Stimulated activated CD8-positive, alpha-beta memory T cell treated with anti-CD3 and anti-CD28 coated beads, Interleukin-7, amount 100 ng/mL, for 48 hours (primary cell): ENCODE results near the gene NPB.

Source experiments
- DNase-seq, 2 donors: peaks; one replicate each; pipeline ENCODE4 v3.0.0-alpha.2; 2020; ENCODE audit warnings: low read depth in 1 of 2; ENCODE audit errors: extremely low read depth in 1 of 2

NPB gene

GRCh38 chr17:81923302-81924260, 21.5 kb downstream of the NPB start:
- DNase-seq, result no peak

GRCh38 chr17:81924557-81925532, 22.8 kb downstream of the NPB start:
- no peak for DNase-seq

- no peak for DNase-seq
Measured at GRCh38 chr17:81925860-81926450, 23.9 kb downstream of the NPB start.

- peak in 1 of 2 donors; percentile 61 for DNase-seq
Measured at GRCh38 chr17:81926451-81927151, 24.6 kb downstream of the NPB start.

GRCh38 chr17:81927152-81927652, 25.2 kb downstream of the NPB start:
- DNase-seq, result no peak

- peak; percentile 77 to 83 for DNase-seq
Measured at GRCh38 chr17:81927653-81928543, 25.9 kb downstream of the NPB start, which contains the start of gene MAFG. TSS of gene MAFG (minus strand) at chr17:81927735. CDS start at chr17:81923185, 4,550 bp downstream.

- DNase-seq, result no peak
Measured at GRCh38 chr17:81928544-81929252, 26.7 kb downstream of the NPB start.

GRCh38 chr17:81929253-81930141, 27.5 kb downstream of the NPB start:
- no peak for DNase-seq

- DNase-seq, result no peak
Measured at GRCh38 chr17:81930142-81931125, 28.4 kb downstream of the NPB start.

GRCh38 chr17:81931189-81931556, 29.1 kb downstream of the NPB start:
- DNase-seq, result no peak

GRCh38 chr17:81931557-81932332, 29.7 kb downstream of the NPB start:
- no peak for DNase-seq

- DNase-seq, result no peak
Measured at GRCh38 chr17:81932333-81932983, 30.4 kb downstream of the NPB start.

GRCh38 chr17:81933178-81933699, 31.2 kb downstream of the NPB start:
- DNase-seq, result no peak

- DNase-seq, result no peak
Measured at GRCh38 chr17:81934098-81934757, 32.2 kb downstream of the NPB start.
